Right cardiac atrium (tissue), 5 donors: Measurements from ENCODE around the gene LCE3A. TPM values are rescaled to one million over a fixed set of nuclear protein-coding genes. Genes with fewer than 3 reads are reported as not detected.
"Not testable (repeated sequence)": the region's sequence is repeated elsewhere in the genome, so short reads cannot be mapped to it uniquely, and the experiment has no call there.

Experiments used
- ATAC-seq, 2 donors: fragments of 200-7000 bp; cut with Tn5 transposase; one replicate each; pipeline versions ENCODE4 v1.8.0 to v1.9.1; 2020; ENCODE audit warnings: moderate library complexity in 2 of 2, mild to moderate bottlenecking in 1 of 2
- DNase-seq, 3 donors: peaks; one replicate each; pipeline ENCODE4 v3.0.0-alpha.2; 2020
- H3K27ac ChIP-seq: one replicate; pipeline ENCODE4 v1.5.1; 2013; ENCODE audit warnings: mild to moderate bottlenecking, low read length, control low read depth, moderate library complexity
- H3K27me3 ChIP-seq: one replicate; pipeline ENCODE4 v1.6.1; 2013; ENCODE audit not compliant: control insufficient read depth, insufficient read depth
- H3K4me1 ChIP-seq: one replicate; pipeline ENCODE4 v1.6.1; 2013; ENCODE audit warnings: low read length; ENCODE audit not compliant: control insufficient read depth, insufficient read depth
- H3K4me3 ChIP-seq: one replicate; pipeline ENCODE4 v1.5.1; 2013; ENCODE audit warnings: low read length, control low read depth
- H3K9me3 ChIP-seq: one replicate; pipeline ENCODE4 v1.6.1; 2013; ENCODE audit warnings: low read length; ENCODE audit not compliant: control insufficient read depth
- WGBS: extraction: QIAGEN DNeasy Blood & Tissue Kit; methylation state at CpG from one replicate; pipeline ENCODE4 v1.1.7; 2013; 5-methylcytosine and 5-hydroxymethylcytosine counted together
- intact Hi-C, 4 donors: fragments of 100-400 bp; cut with DNase I; formaldehyde crosslinking; loops; one replicate each; pipeline versions ENCODE4 v1.11.0 to v1.14.0; 2022 to 2023
- polyA plus RNA-seq: library from polyadenylated mRNA; stranded (reverse); fragments of 200-250 nt; gene quantifications from one replicate; pipeline ENCODE4 v1.2.3, GENCODE V29; 2013
- total RNA-seq, 4 donors: library from RNA; stranded (reverse); fragmentation: NEBNext Ultra II Directional; extraction: Animal tissue kit (Norgen Biotek cat#: 25700); gene quantifications; one replicate each; pipeline ENCODE4 v1.2.1, GENCODE V29; 2021
- donor health status: healthy with polysubstance abuse.
- donor health status: DM: no; HTN: yes; CAD: no.
- donor health status: DM: no; HTN: no; CAD: no.
- donor health status: DM: no; HTN: yes; CAD: no; lungs with severe emphysema.
- donor health status: DM: yes; HTN: yes; CAD: no.

The LCE3A gene
- total and polyA plus RNA-seq, 5 donors, result not detected

DNA sequence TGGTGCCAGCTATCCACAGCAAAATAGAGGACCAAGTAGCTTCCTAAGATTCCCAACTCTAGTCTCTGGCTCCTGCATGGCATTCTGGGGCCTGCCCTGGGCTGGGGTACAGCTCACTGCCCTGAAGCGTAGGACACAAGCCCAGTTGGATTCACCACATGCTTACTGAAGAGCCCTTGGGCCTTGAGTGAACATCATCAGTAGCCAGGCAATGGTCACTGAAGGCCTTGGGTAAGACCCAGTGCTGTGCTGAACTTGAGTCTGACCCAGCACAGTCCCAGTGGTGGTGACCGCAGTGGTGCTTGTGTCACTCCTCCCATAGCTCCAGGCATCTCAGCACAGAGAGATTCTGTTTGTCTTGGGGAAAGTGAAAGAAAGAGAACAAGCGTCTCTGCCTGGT is 7.7 kb upstream of the LCE3A start:
- H3K4me3 ChIP-seq, result no peak overlapping the region
- no peaks in the 10 kb centered on the region for H3K27me3 ChIP-seq
- H3K27ac ChIP-seq, result no peak overlapping the region
- intact Hi-C loops, result no loop called here
- DNase-seq, result no peak
- H3K9me3 ChIP-seq, result no peaks in the 10 kb centered on the region
- WGBS, result 85% methylated on average over 3 of the region's 3 CpGs
- H3K4me1 ChIP-seq, result no peaks in the 10 kb centered on the region
- ATAC-seq, result no peak

- H3K27me3 ChIP-seq, result no peaks in the 10 kb centered on the region
- no peak overlapping the region for H3K27ac ChIP-seq
- no peak for ATAC-seq
- H3K4me3 ChIP-seq, result no peak overlapping the region
- H3K9me3 ChIP-seq, result no peaks in the 10 kb centered on the region
- DNase-seq, result no peak
- 79% methylated on average over 1 of the region's 1 CpG for WGBS
- H3K4me1 ChIP-seq, result no peaks in the 10 kb centered on the region
- intact Hi-C loops, result loop anchor here in 1 of 4 donors (10.0 kb wide), 1 partner anchor 52 kb away; no protein-coding TSS in a partner anchor
Measured at GRCh38 chr1:152626744-152627143, 3.8 kb upstream of the LCE3A start.

DNA sequence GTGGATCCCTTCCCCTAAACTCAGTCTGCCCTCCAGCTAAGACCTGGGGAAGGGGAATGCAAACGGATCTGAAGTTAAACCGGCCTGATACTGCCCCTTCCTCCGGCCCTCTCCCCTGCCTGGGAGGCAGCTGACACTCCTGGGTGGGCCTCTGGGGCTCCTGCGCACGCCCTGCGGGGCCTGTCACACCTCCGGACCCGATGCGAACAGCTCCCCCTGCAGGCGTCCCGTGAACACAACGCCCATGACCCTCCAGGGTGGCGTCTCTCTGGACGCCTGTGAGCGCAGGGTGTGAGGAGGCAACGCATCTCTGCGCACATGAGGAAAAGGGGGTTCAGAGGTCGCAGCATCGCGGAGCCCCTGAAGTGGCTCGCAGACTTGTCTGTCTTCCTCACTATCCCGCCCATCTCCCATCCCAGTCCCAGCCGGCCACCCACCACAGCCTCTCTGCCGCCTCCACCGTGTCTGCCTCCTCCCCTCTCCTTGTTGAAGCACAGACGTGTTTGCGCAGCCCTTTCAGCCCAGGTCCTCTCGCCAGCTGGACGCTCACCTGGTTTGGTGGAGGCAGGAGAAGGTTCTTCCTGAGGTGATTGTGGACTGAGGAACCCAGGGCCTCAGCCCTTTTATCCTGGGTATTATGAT is 421 bp upstream of the LCE3A start:
- no peaks in the 10 kb centered on the region for H3K27me3 ChIP-seq
- intact Hi-C loops, result loop anchor here in 1 of 4 donors (10.0 kb wide), 1 partner anchor 49 kb away; no protein-coding TSS in a partner anchor
- H3K27ac ChIP-seq, result no peak overlapping the region
- no peak overlapping the region for H3K4me3 ChIP-seq
- ATAC-seq (no peak), DNase-seq (no peak)
- no peaks in the 10 kb centered on the region for H3K4me1 ChIP-seq
- no peaks in the 10 kb centered on the region for H3K9me3 ChIP-seq
- WGBS, result 17% methylated on average over 29 of the region's 29 CpGs

DNA sequence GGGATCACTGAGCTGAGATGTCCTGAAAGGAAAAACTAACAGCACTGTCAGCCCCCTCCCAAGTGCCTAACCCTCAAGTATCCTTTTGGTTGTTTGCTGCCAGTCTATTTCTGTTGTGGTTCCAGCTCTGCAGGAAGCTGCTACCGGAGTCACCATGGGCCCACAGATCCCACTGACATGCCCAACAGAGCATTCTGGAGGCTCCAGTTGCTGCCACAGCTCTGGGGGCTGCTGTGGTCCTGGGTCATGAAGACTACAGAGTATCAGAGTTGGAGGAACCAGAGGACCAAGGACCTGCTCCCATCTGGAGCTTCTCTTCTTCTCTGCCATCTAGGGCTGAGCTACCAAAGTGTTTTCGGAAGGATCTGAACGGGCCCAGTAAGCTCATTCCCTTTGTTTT is 910 bp downstream of the LCE3A start:
- Histone ChIP-seq H3K27me3 (no peaks in the 10 kb centered on the region), H3K4me3 (no peak overlapping the region), H3K27ac (no peak overlapping the region), H3K4me1 (no peaks in the 10 kb centered on the region), H3K9me3 (no peaks in the 10 kb centered on the region)
- WGBS, result 76% methylated on average over 3 of the region's 3 CpGs
- ATAC-seq (no peak), DNase-seq (no peak)
- intact Hi-C loops, result loop anchor here in 1 of 4 donors (10.0 kb wide), 1 partner anchor 47 kb away; no protein-coding TSS in a partner anchor

- intact Hi-C loops, result no loop called here
- no peak for DNase-seq
- 77% methylated on average over 1 of the region's 1 CpG for WGBS
- no peak within 1 kb of the TSS for H3K4me3 ChIP-seq
- H3K27me3 ChIP-seq, result no peaks in the 10 kb centered on the region
- no peak for ATAC-seq
- no peaks in the 10 kb centered on the region for H3K9me3 ChIP-seq
- H3K4me1 ChIP-seq, result no peaks in the 10 kb centered on the region
- no peak within 1 kb of the TSS for H3K27ac ChIP-seq
Measured at GRCh38 chr1:152613511-152613910, 9.4 kb downstream of the LCE3A start, which contains the start of gene LCE3B. Gene LCE3B, plus strand, starts transcription at chr1:152613811. Its CDS starts 0 bp downstream, at chr1:152613811.

DNA sequence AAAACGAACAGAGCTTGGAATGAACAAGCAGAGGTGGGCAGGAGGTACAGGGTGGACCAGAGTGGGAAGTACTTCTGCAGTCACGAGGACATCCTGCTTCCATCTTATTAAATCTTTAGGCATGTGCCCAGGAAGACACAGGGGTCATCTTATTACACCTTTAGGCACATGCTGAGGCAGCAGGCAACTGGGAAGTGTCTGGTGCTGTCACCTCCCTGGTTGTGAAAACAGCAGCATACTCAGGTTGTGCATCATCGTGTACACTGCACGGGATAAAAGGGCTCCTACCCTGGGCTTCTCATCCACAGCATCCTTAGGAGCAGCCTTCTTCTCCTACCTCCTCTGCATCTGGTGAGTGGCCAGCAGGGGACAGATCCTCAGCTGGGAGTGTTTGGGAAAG is 23.0 kb downstream of the LCE3A start, which contains the start of gene LCE3C:
Gene LCE3C, plus strand, starts transcription at position 301 of the 400 bp plus-strand sequence. CDS start 498 bp downstream, outside the sequence.
- WGBS, result 60% methylated on average over 4 of the region's 4 CpGs
- Histone ChIP-seq H3K27me3 (no peaks in the 10 kb centered on the region), H3K9me3 (peaks cover 3% of the 10 kb centered on the region), H3K4me1 (no peaks in the 10 kb centered on the region), H3K27ac (no peak within 1 kb of the TSS), H3K4me3 (no peak within 1 kb of the TSS)
- intact Hi-C loops, result no loop called here
- DNase-seq (no peak), ATAC-seq (no peak)

DNA sequence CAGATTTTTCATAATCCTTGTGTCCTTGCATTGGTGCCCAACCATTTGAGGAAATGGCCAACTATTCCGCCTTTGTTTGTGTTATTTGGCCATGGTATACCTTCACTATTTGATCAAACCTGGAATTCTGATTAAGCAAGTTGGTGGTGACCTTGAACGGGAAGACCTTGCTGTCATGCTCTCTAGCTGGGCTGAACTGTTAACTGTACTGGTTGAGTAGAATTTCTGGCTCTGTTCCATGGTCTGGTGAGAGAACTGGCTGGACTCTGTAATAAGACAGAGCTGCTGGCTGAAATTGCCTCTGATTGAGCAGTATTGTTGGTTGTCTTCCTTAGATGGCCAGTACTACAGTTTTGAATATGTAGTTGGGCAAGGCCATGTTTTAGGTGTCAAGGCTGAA is 25.9 kb downstream of the LCE3A start:
- DNase-seq (no peak), ATAC-seq (no peak)
- peaks cover 3% of the 10 kb centered on the region for H3K9me3 ChIP-seq
- no peaks in the 10 kb centered on the region for H3K4me1 ChIP-seq
- 83% methylated on average over 2 of the region's 2 CpGs for WGBS
- no peaks in the 10 kb centered on the region for H3K27me3 ChIP-seq
- intact Hi-C loops, result no loop called here
- H3K27ac ChIP-seq, result no peak overlapping the region
- no peak overlapping the region for H3K4me3 ChIP-seq

- Histone ChIP-seq H3K4me3 (no peak overlapping the region), H3K4me1 (no peaks in the 10 kb centered on the region), H3K27me3 (no peaks in the 10 kb centered on the region), H3K9me3 (no peaks in the 10 kb centered on the region), H3K27ac (no peak overlapping the region)
- intact Hi-C loops, result no loop called here
- 52% methylated on average over 1 of the region's 1 CpG for WGBS
- ATAC-seq, result no peak
- no peak for DNase-seq
Measured at GRCh38 chr1:152585586-152585985, 37.3 kb downstream of the LCE3A start.

- Histone ChIP-seq H3K9me3 (no peaks in the 10 kb centered on the region), H3K27ac (no peak overlapping the region), H3K4me3 (no peak overlapping the region), H3K4me1 (no peaks in the 10 kb centered on the region), H3K27me3 (no peaks in the 10 kb centered on the region)
- DNase-seq (no peak), ATAC-seq (no peak)
- intact Hi-C loops, result no loop called here
- 72% methylated on average over 1 of the region's 1 CpG for WGBS
Measured at GRCh38 chr1:152582647-152583046, 40.3 kb downstream of the LCE3A start.

DNA sequence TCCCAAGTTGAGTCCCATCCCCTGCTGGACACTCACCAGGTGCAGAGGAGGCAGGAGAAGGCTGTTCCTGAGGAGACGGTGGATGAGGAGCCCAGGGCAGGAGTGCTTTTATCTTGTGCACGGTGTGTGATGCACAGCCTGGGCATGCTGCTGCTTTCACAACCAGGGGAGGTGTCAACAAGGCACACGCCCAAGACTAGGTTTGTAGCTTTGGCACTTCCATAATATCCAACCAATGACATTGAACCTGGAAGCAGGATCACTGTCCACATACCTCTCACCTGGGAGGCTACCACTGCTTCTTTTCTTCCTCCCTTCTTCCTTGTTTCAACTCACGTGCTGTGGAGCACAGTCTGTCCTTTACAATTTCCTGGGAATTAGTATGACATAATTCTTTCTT is 42.5 kb downstream of the LCE3A start, which contains the start of gene LCE3D:
Gene LCE3D, minus strand, starts transcription at position 84 of the 400 bp plus-strand sequence. CDS start 580 bp downstream, outside the sequence.
- WGBS, result 69% methylated on average over 4 of the region's 4 CpGs
- ATAC-seq (no peak), DNase-seq (no peak)
- Histone ChIP-seq H3K4me1 (no peaks in the 10 kb centered on the region), H3K27ac (no peak within 1 kb of the TSS), H3K9me3 (no peaks in the 10 kb centered on the region), H3K4me3 (no peak within 1 kb of the TSS), H3K27me3 (no peaks in the 10 kb centered on the region)
- intact Hi-C loops, result no loop called here

DNA sequence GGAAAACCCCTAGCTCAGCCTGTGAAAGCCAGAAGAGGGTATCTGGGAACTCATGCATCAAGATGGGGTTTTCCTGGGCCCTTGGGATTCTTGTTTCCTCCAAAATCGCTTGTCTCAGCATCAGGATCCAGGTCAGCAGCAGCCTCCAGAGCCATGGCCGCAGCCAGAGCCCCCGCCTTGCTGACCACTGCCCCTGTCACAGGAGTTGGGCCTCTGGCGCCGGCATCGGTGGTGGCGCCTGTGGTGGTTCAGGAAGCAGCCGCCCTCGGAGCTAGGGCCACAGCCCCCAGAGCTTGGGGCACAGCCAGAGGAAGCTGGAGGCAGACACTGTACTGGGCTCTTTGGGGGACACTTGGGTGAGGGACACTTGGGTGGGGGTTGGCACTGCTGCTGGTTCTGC is 43.4 kb downstream of the LCE3A start:
- H3K27me3 ChIP-seq, H3K9me3 ChIP-seq, H3K4me3 ChIP-seq, H3K27ac ChIP-seq, ATAC-seq, H3K4me1 ChIP-seq: not testable (repeated sequence)
- DNase-seq, result peak in 1 of 3 donors; percentile 17
- intact Hi-C loops, result loop anchor here in 1 of 4 donors (10.0 kb wide), 1 partner anchor 45 kb away; the partner anchor contains the start of gene LCE3A
- WGBS, result 85% methylated on average over 9 of the region's 9 CpGs
